Mesenteric fat pad (tissue), 1 donor: ENCODE measurements around the gene ZFYVE1. TPM values are rescaled to one million over a fixed set of nuclear protein-coding genes. Genes with fewer than 3 reads are reported as not detected.
A peak's percentile ranks its signal among the peaks of the same experiment; 100 is the strongest.
"Not testable (repeated sequence)": the region's sequence is repeated elsewhere in the genome, so short reads cannot be mapped to it uniquely, and the experiment has no call there.

Source experiments
- DNase-seq: peaks from one replicate; pipeline ENCODE4 v3.0.0-alpha.2; 2020; ENCODE audit warnings: low spot score
- total RNA-seq: library from RNA; stranded (reverse); fragmentation: NEBNext Ultra II Directional; extraction: Animal tissue kit (Norgen Biotek cat#: 25700); gene quantifications from one replicate; pipeline ENCODE4 v1.2.1, GENCODE V29; 2021
- donor health status: DM: yes; HTN: yes; CAD: no.

The ZFYVE1 gene
- total RNA-seq, 1 donor from 2014 or later: 15.5 TPM

DNA sequence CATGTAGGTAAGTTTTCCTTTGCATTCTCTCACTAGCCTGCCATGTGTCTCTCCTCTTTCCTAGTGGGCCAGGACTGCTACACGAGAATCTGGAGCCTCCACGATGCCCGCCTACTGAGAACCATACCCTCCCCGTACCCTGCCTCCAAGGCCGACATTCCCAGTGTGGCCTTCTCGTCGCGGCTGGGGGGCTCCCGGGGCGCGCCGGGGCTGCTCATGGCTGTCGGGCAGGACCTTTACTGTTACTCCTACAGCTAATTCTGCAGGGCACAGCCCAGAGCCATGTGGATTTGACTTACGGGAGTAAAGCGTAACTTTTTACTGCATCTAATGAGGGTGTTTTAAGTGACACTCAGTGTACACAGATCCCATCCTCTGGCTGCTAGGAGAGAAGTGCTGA is 68.4 kb downstream of the ZFYVE1 start:
- DNase-seq: no peak

DNA sequence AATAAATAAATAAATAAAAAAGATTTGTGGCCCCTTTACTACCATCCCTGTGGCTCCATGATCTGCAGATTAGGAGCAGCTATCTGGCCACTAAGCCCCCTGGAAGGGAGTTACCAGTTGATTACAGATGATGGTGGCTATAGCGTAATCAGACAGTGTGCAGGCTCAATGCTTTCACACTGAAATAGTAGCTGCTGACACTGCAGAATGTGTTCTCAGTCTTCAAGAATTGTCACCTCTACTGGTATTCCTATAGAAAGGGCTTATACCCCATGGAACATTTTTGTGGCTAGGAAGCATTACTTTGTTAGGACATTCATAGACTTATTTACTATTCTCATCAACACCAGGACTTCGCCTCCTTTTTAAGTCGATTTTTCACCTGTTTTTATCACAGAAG is 69.7 kb downstream of the ZFYVE1 start:
- no peak for DNase-seq

DNA sequence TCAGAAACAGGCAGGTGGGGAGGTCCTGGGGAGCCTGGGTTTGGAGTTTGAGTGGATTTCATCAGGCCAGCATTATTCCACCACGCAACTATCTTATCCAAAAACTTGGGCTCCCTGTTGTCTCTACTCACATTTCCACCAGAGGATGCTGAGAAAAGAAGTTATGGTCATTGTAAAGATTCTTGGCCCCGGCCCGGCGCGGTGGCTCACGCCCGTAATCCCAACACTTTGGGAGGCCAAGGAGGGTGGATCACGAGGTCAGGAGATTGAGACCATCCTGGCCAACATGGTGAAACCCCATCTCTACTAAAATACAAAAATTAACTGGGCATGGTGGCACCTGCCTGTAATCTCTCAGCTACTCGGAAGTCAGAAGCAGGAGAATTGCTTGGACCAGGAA is 70.2 kb downstream of the ZFYVE1 start:
- DNase-seq: not testable (repeated sequence)

DNA sequence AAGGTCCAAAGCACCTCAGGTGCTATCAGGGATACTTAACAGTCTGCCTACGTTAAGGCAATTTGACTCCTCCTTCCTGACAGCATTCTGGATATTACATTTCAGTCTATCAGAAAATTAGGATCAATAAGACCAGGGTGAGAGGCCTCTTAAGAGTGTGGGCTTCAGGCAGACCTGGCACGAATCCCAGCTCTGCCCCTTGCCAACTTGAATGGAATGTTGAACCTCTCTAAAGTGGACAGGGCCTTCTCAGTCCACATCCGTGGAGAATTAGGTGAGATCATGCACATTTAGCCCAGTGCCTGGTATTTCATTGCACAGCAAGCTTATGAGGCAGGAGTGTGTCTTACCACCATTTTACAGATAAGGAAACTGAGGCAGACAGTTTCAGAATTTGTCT is 74.7 kb downstream of the ZFYVE1 start:
- no peak for DNase-seq

DNA sequence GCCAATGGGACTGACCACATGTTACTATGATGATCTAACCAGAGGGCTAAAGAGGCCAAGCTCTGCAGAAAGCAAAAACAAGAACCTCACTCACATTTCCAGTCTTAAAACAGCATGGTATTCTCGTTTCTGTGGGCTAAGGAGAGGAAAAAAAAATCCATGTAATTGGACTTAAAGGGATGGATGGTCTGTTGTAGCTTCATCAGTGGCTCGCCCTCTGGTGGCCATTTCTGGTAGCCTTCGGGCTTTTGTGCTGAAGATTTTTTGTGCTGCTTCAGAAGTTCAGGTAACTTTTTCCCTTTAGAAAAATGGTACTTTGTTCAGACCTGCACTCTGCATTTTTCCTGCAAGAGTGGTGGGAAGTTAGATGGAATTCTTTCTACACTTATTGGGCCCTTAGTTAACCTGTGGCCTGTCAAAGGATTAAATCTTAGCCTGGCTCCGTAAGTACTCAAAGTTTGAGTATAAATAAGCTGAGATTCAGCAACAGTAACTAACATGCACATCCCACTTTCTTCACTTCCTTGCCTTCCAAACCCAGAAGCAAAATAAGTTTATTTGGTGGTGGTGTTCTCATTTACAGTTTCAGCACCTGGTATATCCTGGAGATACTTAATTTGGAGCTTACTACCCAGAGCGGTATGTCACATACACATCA is 78.3 kb downstream of the ZFYVE1 start:
- no peak for DNase-seq

DNA sequence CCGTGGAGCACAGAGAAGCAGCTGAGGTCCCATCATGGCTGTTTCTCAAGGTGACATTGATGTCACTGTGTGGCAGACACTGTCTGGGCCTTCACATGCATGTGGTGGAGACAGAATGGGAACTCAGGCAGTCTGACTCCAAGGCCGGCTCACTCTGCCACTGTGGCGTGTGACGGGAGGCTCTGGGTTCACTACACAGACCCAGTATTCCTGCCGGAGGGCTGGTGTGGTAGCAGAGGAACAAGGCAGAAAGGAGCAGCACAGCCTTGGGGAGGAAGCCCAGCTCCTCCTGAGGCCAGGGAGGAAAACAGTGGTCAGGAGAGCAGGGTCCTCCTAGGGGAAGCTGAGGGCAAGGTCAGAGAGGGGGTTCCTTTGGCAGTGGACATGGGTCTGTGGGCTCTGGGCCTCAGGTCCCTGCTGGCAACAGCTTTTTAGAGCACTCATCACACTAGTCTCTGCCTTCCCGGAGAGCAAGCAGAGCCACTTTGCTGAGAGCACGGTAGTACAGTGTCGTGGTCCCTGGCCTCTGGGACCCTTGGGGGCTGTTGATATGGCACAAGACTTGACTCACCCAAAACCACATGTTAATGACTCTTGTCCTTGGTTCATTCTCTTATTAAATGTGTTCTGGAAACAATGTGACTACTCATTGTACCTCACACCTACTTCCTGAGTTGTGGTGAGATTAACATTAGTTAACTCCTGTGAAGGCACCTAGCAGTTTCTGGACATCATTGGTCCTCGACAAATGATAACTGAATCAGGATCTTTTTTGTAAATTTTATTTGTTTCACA is 79.3 kb downstream of the ZFYVE1 start:
- DNase-seq: no peak

DNA sequence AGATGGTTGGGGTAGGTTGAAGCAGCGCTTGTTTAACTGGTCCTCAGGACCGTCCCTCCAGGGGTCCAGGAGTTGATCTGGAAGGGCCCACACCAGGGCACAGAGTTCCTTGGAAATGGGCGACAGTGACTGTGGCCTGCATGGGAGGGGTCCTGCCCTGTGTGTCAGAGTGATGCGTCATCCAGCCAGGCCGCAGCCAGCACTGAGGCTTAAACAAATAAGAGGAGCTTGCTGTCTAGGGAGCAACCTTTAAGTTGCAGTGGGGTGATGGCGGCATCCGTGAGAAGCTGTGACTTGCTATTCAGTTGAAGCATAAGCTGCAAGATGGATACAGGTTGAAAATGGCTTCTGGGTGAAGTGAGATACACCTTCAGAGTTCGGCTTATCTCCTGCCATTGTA is 80.4 kb downstream of the ZFYVE1 start:
- DNase-seq: no peak

DNA sequence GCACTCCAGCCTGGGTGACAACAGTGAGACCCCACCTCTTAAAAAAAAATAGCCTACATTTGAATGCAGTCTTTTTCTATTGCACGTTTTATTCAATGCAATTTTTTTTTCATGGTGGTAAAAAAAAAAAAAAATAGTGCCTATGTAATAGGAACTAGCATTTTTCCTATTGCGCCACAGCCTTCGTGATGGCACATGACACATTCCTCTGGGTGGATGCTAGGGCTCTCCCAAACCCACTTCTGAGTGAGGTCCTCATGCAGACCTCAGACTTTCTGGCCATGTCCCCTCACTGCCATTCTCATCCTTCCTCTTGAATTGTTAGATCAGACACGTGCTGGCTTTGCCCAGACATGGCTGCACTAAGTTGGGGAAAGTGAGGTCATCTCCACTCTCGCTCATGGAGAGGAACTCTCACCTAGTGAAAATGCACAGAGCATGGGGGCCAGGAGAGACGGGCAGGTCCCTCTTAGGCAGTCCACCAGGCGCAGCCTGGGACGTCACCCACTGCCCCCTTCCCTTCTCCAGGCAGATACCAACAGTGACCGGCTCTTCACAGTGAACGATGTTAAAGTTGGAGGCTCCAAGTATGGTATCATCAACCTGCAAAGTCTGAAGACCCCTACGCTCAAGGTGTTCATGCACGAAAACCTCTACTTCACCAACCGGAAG is 81.4 kb downstream of the ZFYVE1 start:
- DNase-seq: no peak

DNA sequence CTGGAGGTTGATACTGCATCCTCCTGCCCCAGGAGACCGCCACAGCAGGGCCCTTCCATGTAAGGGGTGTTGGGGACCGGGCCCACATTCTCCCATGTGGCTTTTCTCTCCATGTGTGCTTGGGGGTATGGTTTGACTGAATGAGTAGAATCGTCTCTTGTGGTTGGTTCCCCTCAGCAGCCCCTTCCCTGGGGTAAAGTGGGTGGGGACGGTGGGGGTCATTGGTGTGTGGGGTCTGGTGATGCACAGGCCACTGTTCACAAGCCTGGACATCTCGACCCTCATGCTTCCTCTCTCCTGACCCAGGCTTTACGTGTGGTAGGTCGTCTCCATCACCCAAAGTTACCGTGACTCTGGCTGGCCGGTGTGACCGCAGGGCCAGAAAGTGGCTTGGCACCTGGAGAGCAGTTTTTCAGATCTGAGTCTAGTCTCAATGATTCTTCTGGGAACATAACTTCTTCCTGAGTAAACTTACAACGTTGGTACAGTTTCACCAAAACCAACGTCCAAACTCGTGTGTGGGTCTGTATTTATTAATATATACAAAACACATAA is 83.0 kb downstream of the ZFYVE1 start:
- DNase-seq: no peak

DNA sequence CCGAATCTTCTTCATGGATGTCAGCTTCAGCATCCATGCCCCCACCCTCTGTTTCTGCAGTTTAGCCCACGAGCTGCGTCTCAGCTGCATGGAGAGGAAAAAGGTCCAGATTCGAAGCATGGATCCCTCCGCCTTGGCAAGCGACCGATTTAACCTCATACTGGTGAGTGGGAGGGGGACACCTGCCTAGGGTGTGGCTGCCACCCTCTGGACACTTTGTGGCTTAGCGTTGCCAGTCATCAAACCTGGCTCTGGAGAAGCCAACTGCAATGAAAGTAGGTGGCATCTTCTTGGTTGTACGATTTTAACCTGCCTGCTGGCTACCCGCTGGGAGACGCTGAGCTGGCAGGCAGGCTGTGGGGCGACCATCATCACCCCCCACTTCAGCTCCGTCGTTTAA is 84.0 kb downstream of the ZFYVE1 start:
- no peak for DNase-seq

DNA sequence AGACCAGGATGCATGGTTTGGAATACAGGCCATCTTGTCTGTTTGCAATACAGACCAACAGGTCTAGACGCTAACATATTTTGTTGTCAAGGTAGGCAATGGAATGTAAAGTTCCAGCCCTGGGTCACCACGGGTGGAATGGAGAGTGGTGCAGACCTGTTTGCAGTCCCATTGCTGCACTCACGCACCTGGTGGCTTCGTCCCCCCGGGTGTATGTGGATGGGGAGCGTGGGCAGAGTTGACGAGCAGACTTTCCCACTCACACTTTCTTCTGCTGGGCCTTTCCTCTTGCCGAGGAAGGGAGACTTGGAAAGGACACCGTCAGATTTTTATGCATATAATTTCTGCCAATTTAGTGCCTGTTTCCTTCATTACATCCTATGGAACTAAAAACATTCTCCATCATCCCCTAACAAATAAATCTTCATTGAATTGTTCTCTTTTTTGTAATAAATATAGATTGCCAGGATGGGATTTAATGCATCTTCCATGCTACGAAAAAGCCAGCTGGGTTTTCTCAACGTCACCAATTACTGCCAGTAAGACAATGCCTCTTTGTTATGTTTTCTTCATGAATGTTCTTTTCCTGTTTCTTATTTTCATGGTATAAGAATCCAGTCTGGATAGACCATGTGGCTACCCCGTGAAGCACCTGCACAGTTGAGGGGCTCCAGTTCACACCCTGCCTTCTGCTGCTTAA is 85.5 kb downstream of the ZFYVE1 start:
- no peak for DNase-seq

DNA sequence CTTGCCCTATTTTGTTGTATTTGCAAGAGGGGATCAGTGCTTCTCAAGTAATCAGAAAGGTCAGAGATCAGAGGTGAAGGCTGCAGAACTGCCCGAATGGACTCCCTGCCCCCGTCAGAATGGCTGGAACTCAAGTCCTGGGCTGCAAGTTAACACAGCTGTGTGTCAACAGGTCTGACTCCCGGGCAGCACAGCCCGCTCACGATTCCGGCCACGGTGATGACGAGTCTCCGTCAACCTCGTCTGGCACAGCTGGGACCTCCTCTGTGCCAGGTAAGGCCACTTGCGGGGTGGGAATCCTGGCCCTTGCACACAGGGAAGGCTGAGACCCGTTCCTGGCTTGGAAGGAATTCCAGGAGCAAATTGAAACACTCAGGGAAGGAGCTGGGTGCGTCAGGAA is 87.3 kb downstream of the ZFYVE1 start:
- no peak for DNase-seq

DNA sequence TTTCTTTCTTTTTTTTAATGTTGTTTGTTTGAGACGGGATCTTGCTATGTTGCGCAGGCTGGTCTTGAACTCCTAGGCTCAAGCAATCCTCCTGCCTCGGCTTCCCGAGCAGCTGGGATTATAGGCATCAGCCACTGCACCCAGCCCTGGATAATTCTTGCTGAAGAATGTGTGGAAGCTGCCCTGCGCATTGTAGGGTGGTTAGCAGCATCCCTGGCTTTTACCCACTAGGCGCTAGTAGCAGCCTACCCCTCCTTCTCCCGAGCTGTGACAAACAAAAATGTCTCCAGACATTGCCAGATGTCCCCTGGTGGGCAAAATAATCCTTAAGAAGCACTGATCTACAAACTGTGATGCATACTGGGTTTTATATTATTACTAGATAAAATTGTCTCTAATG is 94.0 kb downstream of the ZFYVE1 start:
- peak; percentile 22 for DNase-seq

DNA sequence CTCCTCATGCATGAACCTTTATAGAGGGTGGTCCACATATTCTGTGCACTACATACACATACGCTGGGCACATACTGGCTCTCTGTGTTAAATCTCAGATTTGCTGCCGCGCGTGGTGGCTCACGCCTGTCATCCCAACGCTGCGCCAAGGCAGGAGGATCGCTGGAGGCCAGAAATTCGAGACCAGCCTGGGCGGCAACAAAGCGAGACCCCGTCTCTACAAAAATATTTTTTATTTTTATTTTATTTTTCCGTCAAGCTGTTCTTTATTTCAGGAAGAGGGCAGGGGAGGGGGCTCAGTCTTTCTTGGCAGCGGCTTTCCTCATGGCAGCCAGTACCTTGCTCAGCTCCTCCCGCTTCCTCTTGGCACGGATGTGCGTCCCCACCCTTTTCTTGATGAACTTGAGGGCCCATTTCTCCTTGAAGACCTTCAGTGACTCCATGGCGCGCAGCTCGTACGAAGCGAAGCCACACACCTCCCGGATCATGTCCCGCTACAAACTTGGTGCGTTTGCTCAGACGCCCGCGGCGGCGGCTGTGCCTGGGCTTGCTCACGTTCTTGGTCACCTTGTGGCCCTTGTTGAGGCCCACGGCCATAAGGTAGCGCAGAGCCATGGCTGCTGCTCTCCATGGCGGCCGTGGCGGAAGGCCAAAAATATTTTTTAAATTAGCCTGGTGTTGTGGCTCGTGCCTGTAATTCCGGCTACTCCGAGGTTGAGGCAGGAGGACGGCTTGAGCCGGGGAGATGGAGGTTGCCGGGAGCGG is 97.4 kb downstream of the ZFYVE1 start:
- DNase-seq: peak; percentile 86

DNA sequence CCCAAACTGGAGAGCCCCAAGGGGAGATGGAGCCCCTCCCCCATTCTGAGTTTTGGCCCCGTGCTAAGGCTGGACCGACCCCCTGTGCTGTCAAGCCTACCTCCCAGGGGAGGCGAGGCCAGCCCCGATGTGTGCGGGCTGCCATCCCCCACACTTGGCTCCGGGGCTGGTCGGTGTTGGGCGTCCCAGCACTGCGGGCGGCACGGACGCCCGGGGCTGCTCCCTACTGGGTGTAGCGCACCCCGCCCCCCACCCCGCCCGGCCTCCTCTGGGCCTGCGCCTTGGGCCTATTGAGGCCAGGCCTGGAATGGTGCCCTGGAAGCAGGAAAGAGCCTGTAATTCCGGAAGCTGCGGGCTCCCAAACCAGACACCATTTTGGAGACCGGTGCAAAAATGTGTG is 98.0 kb downstream of the ZFYVE1 start:
- peak; percentile 82 for DNase-seq

DNA sequence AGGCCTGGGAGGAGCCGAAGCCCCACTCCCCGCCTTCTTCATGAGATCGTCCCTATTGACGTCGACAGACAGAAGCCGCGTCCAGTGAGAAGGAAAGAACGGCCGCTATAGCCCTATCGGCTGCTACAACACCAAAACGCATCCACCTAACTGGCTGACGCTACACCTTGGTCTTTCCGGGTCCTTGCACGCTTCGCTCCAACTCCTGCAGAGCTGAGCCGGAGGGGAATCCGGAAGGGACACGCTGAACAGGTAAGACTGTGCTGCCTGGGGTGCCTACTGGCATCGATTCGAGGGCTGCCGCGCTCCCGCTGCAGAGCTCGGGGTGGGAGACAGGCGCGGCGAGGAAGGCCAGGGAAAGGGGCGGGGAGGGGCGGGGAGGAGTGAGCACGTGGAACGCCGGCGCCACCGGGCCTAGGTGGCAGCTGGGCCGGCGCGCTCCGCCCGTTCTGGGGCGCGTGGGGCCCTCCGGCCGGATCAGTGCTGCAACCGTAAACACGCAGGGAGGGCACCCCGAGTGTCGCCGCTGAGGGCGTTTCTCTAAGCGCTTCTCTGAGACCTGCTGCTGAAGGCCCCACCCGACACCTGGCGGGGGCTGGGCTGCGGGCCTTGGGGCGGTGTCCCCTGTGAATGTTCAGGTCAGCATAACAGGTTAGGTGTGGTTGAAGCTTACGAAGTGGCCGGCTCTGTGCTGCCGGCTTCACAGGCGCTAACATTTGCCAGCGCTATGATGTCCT is 100.4 kb downstream of the ZFYVE1 start, which contains the start of gene DCAF4:
Gene DCAF4 (plus strand): TSS at position 173 of the 737 bp plus-strand sequence. CDS start 11,515 bp downstream, outside the sequence.
- DNase-seq: peak; percentile 95

DNA sequence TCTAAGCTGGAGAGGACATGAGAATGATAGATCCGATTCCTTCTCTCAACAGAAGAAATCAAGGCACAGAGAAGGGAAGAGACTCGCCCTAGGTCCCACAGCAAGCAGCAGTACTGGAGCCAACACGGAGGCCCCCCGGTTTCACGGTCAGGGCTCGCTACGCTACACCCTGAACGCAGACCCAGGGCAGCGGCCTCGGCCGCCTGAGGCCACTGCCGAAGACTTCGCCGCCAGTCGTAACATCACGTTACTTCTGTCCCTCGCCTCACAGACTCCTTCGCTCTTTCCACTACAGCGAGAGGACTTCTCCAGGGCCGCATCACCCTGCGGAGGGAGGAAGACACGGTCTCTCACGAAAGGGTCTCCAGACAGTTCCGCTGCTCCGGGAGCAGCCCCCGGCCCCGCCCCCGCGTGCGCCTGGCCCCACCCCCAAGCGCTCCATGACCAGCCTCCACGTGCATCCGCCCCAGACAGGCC is 101.1 kb downstream of the ZFYVE1 start:
- no peak for DNase-seq

DNA sequence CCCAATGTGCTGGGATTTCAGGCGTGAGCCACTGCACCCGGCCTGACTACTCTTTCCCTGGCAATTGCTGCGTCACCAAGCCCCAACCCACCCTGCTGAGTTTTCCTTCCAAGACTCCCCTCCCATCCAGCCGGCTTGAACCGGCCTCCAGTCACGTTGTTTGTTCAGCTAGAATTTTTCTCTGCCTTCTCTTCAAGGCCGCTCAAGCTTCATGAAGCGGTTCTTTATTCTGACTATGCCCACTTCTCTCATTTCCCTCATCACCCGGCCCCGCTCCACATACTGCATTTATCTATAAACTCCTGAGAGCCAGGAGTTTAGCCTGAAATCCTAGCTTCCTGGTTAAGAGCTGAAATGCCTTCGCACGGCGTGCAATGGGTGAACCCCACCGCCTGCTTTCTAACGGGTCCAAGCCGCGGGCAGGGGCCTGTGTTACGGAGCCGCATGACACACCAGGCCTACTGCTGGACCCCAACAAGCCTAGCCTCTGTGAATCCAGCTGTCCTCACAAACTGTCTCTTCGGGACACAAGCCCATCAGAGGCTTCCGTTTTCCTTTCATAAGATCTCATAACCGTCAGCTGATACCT is 101.6 kb downstream of the ZFYVE1 start:
- DNase-seq: no peak

DNA sequence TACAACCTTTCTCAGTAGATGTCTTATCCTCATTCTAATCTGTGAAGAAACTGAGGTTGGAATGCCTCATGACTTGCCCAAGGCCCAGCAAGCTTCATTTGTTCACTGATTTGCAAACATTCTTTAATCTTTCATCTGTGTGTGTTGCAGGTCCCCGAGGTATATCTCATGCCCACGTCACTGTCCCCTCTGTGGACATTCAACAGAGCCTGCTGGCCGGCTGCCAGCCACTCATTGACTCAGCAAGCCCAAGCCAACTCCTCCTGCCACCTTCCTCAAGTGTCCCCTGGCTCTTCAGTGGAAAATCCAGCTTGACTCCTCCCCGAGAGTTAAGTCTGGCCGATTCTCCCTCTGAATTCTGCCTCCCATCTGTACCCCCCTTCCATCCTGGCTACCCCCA is 102.6 kb downstream of the ZFYVE1 start:
- DNase-seq: no peak
